ENCODE measurements around the gene NGLY1. TPM values are rescaled to one million over a fixed set of nuclear protein-coding genes. Genes with fewer than 3 reads are reported as not detected.

NGLY1 gene
- total RNA-seq, 1 experiment from 2014 or later = 27.0 TPM

DNA sequence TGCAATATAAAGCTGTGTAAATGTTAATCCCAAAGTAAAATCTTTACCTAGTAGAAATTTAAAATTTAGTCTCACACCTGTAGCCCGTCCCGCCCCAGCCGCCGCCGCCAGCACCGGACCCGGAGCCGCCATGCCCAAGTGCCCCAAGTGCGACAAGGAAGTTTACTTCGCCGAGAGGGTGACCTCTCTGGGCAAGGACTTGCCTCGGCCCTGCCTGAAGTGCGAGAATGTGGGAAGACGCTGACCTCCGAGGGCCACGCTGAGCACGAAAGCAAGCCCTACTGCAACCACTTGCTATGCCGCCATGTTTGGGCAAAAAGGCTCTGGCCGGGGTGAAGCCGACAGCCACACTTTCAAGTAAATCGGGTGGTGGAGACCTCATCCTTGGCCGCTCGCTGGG lies 96.5 kb downstream of the NGLY1 start:
- Histone ChIP-seq H3K27ac (ENCODE audit: insufficient read length, low read depth, low read length) (no peak overlapping the region), H4K8ac (replicated peaks; ENCODE audit: insufficient read length, low read depth, low read length) (no peak overlapping the region), H3K4me1 (ENCODE audit: insufficient read depth, low read length) (no peaks in the 10 kb centered on the region), H3K14ac (ENCODE audit: insufficient read depth, low read length) (no peak overlapping the region), H4K91ac (ENCODE audit: insufficient read length, low read depth, low read length) (no peak overlapping the region), H2BK12ac (ENCODE audit: insufficient read length, low read depth, low read length) (no peak overlapping the region), H4K5ac (ENCODE audit: insufficient read length, low read depth, low read length) (no peak overlapping the region), H2BK5ac (ENCODE audit: insufficient read length, low read length) (no peak overlapping the region), H2BK15ac (ENCODE audit: low read depth, low read length) (no peak overlapping the region), H3K23ac (ENCODE audit: insufficient read length, low read depth, low read length) (no peak overlapping the region), H3K18ac (ENCODE audit: insufficient read length, low read depth, low read length) (no peak overlapping the region), H2AFZ (ENCODE audit: low read length) (no peak overlapping the region), H2BK20ac (ENCODE audit: low read depth, low read length, poor library complexity, severe bottlenecking) (no peak overlapping the region), H2BK120ac (ENCODE audit: low read depth, low read length, poor library complexity, severe bottlenecking) (no peak overlapping the region), H3K27me3 (ENCODE audit: insufficient read depth, low read length) (no peaks in the 10 kb centered on the region), H3K9ac (ENCODE audit: extremely low read depth, insufficient read length, low read length) (no peak overlapping the region), H3K79me1 (ENCODE audit: insufficient read depth, low read depth, low read length, poor library complexity, severe bottlenecking) (no peaks in the 10 kb centered on the region), H3K23me2 (ENCODE audit: insufficient read length, low read depth, low read length, poor library complexity, severe bottlenecking) (no peaks in the 10 kb centered on the region), H3K4ac (ENCODE audit: low read depth, low read length) (no peak overlapping the region), H3K4me2 (ENCODE audit: insufficient read depth, insufficient read length, low read length) (no peak overlapping the region), H3T11ph (ENCODE audit: low read length) (no peak overlapping the region), H3K79me2 (ENCODE audit: insufficient read depth, low read length) (no peaks in the 10 kb centered on the region), H3K56ac (ENCODE audit: insufficient read length, low read depth, low read length) (no peak overlapping the region), H3K9me3 (ENCODE audit: control insufficient read depth, low read depth, low read length) (no peaks in the 10 kb centered on the region), H2AK5ac (ENCODE audit: insufficient read length, low read length) (no peak overlapping the region), H4K20me1 (ENCODE audit: control insufficient read depth, insufficient read depth, insufficient read length) (no peaks in the 10 kb centered on the region)
- H3K4me1 Mint-ChIP-seq = no peaks in the 10 kb centered on the region
- WGBS (ENCODE audit: extremely low coverage, insufficient read length, low lambda C conversion rate) = no CpG with 5 or more reads among the region's 23 CpGs
- no peak overlapping the region for H3K4me3 Mint-ChIP-seq
- peak; percentile 37 for DNase-seq
- H3K27ac Mint-ChIP-seq = no peak overlapping the region
- H3K36me3 Mint-ChIP-seq (ENCODE audit: insufficient read depth in 1 of 3, low read depth in 3 of 3) = no peaks in the 10 kb centered on the region
- no peak for TF ChIP-seq CTCF (conservative IDR thresholded peaks at IDR 0.05)
- H3K9me3 Mint-ChIP-seq = no peaks in the 10 kb centered on the region
- H3K27me3 Mint-ChIP-seq (ENCODE audit: low read depth) = no peaks in the 10 kb centered on the region
